Measurements from ENCODE around the gene KCNV2.

GRCh38 chr9:2722715-2723114 lies 5.4 kb downstream of the KCNV2 start:
- TF ChIP-seq OSR1 (CRISPR knock-in tag; IDR thresholded peaks at IDR 0.05), result no peak
- no peak for TF ChIP-seq PATZ1 (CRISPR knock-in tag; IDR thresholded peaks at IDR 0.05; ENCODE audit: borderline replicate concordance)
- no peak for TF ChIP-seq ZC3H10 (CRISPR knock-in tag; IDR thresholded peaks at IDR 0.05)
- no peak for TF ChIP-seq ISL1 (CRISPR knock-in tag; IDR thresholded peaks at IDR 0.05)
- TF ChIP-seq ZNF8 (CRISPR knock-in tag; IDR thresholded peaks at IDR 0.05), result no peak
- TF ChIP-seq ARNTL (CRISPR knock-in tag; IDR thresholded peaks at IDR 0.05; ENCODE audit: borderline replicate concordance, low read depth), result no peak
- TF ChIP-seq ZFP30 (CRISPR knock-in tag; IDR thresholded peaks at IDR 0.05), result no peak
- TF ChIP-seq GLIS3 (CRISPR knock-in tag; IDR thresholded peaks at IDR 0.05), result no peak
- TF ChIP-seq ZFP3 (CRISPR knock-in tag; IDR thresholded peaks at IDR 0.05), result no peak
- no peak for TF ChIP-seq PPARA (CRISPR knock-in tag; IDR thresholded peaks at IDR 0.05; ENCODE audit: borderline replicate concordance)
- no peak for TF ChIP-seq TOX (CRISPR knock-in tag; IDR thresholded peaks at IDR 0.05; ENCODE audit: borderline replicate concordance)
- no peak for TF ChIP-seq SNAI2 (CRISPR knock-in tag; IDR thresholded peaks at IDR 0.05)
- no peak for TF ChIP-seq RARB (CRISPR knock-in tag; IDR thresholded peaks at IDR 0.05)
- no peak for TF ChIP-seq CSRNP3 (CRISPR knock-in tag; IDR thresholded peaks at IDR 0.05)
